Breast epithelium (tissue), 4 donors: ENCODE measurements around the gene RHCG. TPM values are rescaled to one million over a fixed set of nuclear protein-coding genes. Genes with fewer than 3 reads are reported as not detected.

Experiments
- DNase-seq, 2 donors: peaks; one replicate each; pipeline ENCODE4 v3.0.0-alpha.2; 2019; ENCODE audit warnings: low spot score in 2 of 2
- H3K27ac ChIP-seq, 2 donors: fragments of 200-600 bp; sonication (generic) in 1 of 2; one replicate each; pipeline ENCODE4 v1.5.1; 2016 to 2019; ENCODE audit warnings: mild to moderate bottlenecking in 1 of 2
- H3K27me3 ChIP-seq, 2 donors: fragments of 200-600 bp; sonication (generic) in 1 of 2; one replicate each; pipeline versions ENCODE4 v1.5.1 to v1.6.0; 2017 to 2019; ENCODE audit warnings: control low read depth in 1 of 2, mild to moderate bottlenecking in 1 of 2
- H3K36me3 ChIP-seq: fragments of 200-600 bp; one replicate; pipeline ENCODE4 v1.5.1; 2019
- H3K4me1 ChIP-seq, 2 donors: fragments of 200-600 bp; sonication (generic); one replicate each; pipeline ENCODE4 v1.5.1; 2016 to 2019; ENCODE audit warnings: control low read depth in 1 of 2
- H3K4me3 ChIP-seq, 3 donors: fragments of 200-600 bp; sonication (generic); 1 replicate in 2 of 3; 2 replicates in 1 of 3; pipeline ENCODE4 v1.5.1; 2016 to 2019; ENCODE audit warnings: mild to moderate bottlenecking in 3 of 3, moderate library complexity in 2 of 3
- H3K9me3 ChIP-seq, 2 donors: fragments of 200-600 bp; sonication (generic) in 1 of 2; one replicate each; pipeline ENCODE4 v1.5.1; 2016 to 2019; ENCODE audit warnings: control low read depth in 1 of 2
- POLR2A ChIP-seq: fragments of 450-650 bp; IDR thresholded peaks from one replicate; pipeline ENCODE4 v1.6.1; 2016; ENCODE audit warnings: antibody characterized with exemption, mild to moderate bottlenecking, moderate library complexity
- POLR2AphosphoS5 ChIP-seq, 3 donors: sonication (generic); formaldehyde crosslinking; IDR thresholded peaks; one replicate each; pipeline ENCODE4 v1.6.1; 2017; ENCODE audit warnings: antibody characterized with exemption in 3 of 3
- intact Hi-C: fragments of 100-400 bp; cut with DNase I; formaldehyde crosslinking; loops from one replicate; pipeline ENCODE4 v1.15.1; 2023; ENCODE audit warnings: low total_unique reads
- total RNA-seq, 3 donors: library from RNA; depleted of rRNA; stranded (reverse); fragments of >200 nt; gene quantifications; one replicate each; pipeline ENCODE4 v1.1.0, GENCODE V29; 2016
- TF ChIP-seq, protein P1 (sequence below), 3 donors: fragments of 450-650 bp; IDR thresholded peaks; one replicate each; pipeline ENCODE4 v1.5.1; 2016 to 2017; ENCODE audit warnings: antibody characterized with exemption in 3 of 3, mild to moderate bottlenecking in 3 of 3, moderate library complexity in 3 of 3

The RHCG gene
- total RNA-seq, 3 donors from 2014 or later: 0.16 to 1.5 (median 0.66) TPM

DNA sequence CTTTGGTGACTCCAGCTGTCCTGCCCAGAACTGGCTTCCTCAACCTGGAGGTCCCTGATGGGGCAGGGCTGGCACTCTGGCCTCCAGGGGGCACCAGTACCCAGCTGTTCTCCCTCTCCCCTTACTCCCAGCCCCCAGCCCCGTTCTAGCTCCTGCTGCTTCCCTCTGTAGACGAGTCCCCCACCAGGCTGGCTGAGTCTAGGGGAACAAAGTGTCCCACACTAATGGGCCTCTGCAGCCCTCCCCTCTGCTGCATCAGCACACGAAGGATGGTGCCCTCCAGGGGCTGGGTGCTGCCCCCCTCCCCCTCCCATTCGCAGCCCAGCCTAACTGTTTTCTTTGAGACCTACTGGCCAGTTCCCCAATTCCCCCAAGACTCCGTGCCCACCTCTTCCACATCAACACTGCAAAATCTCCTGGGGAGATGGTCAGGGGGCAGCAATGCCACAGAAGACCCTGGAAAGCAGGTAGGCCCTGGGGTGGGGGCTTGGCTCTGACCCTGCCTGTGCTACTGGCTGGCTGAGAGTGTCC, 4.2 kb downstream of the RHCG start:
- Histone ChIP-seq H3K27me3 (peaks cover 0 to 48% of the 10 kb centered on the region in 2 donors), H3K4me1 (no peaks in the 10 kb centered on the region), H3K36me3 (no peaks in the 10 kb centered on the region), H3K9me3 (no peaks in the 10 kb centered on the region), H3K27ac (no peak overlapping the region), H3K4me3 (no peak overlapping the region)
- no peak for DNase-seq
- intact Hi-C loops: no loop called here
- TF ChIP-seq POLR2AphosphoS5 (IDR thresholded peaks at IDR 0.05): no peak
- no peak for TF ChIP-seq POLR2A
- TF ChIP-seq, protein P1, sequence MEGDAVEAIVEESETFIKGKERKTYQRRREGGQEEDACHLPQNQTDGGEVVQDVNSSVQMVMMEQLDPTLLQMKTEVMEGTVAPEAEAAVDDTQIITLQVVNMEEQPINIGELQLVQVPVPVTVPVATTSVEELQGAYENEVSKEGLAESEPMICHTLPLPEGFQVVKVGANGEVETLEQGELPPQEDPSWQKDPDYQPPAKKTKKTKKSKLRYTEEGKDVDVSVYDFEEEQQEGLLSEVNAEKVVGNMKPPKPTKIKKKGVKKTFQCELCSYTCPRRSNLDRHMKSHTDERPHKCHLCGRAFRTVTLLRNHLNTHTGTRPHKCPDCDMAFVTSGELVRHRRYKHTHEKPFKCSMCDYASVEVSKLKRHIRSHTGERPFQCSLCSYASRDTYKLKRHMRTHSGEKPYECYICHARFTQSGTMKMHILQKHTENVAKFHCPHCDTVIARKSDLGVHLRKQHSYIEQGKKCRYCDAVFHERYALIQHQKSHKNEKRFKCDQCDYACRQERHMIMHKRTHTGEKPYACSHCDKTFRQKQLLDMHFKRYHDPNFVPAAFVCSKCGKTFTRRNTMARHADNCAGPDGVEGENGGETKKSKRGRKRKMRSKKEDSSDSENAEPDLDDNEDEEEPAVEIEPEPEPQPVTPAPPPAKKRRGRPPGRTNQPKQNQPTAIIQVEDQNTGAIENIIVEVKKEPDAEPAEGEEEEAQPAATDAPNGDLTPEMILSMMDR (IDR thresholded peaks at IDR 0.05): no peak

DNA sequence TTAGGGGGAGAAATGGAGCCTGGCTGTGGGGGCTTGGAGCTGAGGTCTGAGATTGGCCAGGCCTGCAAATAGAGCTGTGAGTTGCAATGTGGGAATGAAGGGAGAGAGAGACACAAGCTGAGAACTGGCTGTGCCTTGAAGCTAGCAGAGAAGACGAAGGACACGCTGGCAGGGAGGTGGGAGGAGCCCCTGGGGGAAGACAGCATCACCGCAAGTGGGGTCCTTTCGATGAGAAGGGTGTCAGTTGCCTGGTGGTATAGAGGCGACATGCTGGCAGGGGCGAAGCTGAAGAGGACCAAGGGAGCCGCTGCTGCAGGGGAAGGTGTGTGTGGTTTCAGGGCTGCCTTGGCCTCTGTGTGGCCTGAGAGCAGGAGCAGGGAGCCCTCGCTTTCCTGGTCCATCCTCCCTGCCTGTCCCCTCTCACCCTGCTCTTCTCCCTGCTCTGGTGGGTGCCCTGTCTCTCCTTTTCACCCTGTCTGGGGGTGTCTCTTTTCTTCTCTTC, 5.5 kb downstream of the RHCG start:
- H3K4me1 ChIP-seq: no peaks in the 10 kb centered on the region
- H3K27ac ChIP-seq: no peak overlapping the region
- H3K4me3 ChIP-seq: no peak overlapping the region
- no peaks in the 10 kb centered on the region for H3K36me3 ChIP-seq
- intact Hi-C loops: no loop called here
- no peaks in the 10 kb centered on the region for H3K9me3 ChIP-seq
- DNase-seq: no peak
- TF ChIP-seq POLR2A: no peak
- TF ChIP-seq, protein P1 (IDR thresholded peaks at IDR 0.05): no peak
- no peak for TF ChIP-seq POLR2AphosphoS5 (IDR thresholded peaks at IDR 0.05)
- peaks cover 0 to 47% of the 10 kb centered on the region in 2 donors for H3K27me3 ChIP-seq

DNA sequence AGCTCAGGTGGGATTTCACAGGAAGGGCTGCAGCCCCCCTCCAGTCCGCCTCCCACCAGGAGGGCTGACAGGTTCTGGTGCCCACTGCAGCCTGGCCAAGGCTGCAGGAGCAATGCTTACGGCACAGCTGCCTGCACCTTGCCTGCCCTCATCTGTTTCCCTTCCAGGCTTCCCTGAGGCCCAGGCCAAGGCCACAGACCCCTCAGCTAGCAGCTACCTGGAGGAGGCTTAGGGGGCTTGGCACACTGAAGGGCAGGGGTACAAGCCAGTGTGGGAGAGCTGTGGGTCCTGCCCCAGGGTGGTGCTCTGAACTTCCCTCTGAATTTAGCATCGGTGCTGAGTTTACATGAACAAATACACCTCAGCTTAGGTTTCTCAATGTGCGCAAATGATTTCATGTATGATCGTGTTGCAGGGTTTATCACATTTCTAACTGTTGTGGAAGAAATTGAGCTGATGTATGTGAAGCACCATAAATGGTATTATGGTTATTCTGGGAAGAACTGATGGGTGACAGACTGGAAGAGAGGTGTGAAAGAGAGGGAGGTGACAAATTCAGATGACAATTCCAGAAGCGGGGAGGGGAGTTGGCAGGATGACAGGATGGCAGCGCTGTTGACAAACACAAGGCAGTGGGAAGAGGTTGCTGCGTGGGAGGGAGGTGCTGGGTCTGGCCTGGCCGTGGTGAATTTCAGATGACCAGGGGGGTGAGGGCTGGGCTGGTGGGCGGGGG, 6.1 kb downstream of the RHCG start:
- Histone ChIP-seq H3K4me3 (no peak overlapping the region), H3K36me3 (no peaks in the 10 kb centered on the region), H3K27ac (no peak overlapping the region), H3K9me3 (no peaks in the 10 kb centered on the region), H3K4me1 (no peaks in the 10 kb centered on the region), H3K27me3 (peaks cover 0 to 41% of the 10 kb centered on the region in 2 donors)
- TF ChIP-seq POLR2A (no peak), POLR2AphosphoS5 (IDR thresholded peaks at IDR 0.05) (no peak)
- TF ChIP-seq, protein P1 (IDR thresholded peaks at IDR 0.05): no peak
- intact Hi-C loops: no loop called here
- no peak for DNase-seq

DNA sequence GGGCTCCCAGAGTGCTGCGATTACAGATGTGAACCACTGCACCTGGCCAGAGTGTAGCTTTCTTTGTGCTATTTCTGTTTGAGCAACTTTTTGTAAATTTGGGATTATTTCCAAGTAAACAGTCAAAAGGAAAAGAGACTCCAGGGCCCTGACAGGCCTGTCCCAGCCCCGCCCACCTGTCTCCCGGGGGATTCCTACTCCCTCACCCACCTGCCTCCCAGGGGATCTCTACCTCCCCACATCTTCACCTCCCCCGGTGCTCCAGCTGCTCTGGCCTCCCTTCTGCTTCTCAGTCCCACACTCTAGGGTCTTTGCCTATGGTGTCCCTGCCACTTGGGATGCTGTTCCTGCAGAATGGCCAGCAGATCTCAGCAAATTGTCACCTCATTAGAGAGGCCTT, 7.0 kb downstream of the RHCG start:
- intact Hi-C loops: no loop called here
- H3K27ac ChIP-seq: no peak overlapping the region
- no peak overlapping the region for H3K4me3 ChIP-seq
- DNase-seq: no peak
- H3K36me3 ChIP-seq: no peaks in the 10 kb centered on the region
- H3K4me1 ChIP-seq: no peaks in the 10 kb centered on the region
- no peaks in the 10 kb centered on the region for H3K9me3 ChIP-seq
- peaks cover 0 to 34% of the 10 kb centered on the region in 2 donors for H3K27me3 ChIP-seq
- TF ChIP-seq, protein P1 (IDR thresholded peaks at IDR 0.05): no peak
- no peak for TF ChIP-seq POLR2AphosphoS5 (IDR thresholded peaks at IDR 0.05)
- TF ChIP-seq POLR2A: no peak

DNA sequence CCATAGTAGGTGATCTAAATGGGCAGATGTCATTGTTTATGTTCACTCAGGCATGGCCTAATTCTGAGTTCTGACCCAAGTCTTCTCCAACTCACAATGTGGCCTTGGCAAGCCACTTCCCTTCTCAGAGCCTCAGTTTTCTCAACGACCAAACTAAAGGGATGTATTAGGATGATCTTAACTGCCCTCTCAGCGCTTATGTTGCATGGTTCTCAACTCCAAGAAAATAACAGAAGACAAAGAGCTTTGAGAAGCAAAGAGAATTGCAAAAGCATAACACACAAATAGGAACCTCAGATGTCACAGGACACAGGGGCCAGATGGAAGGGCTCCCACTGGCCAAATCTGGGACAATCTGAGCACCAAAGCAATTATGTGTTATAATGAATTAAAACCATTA, 8.6 kb downstream of the RHCG start:
- TF ChIP-seq POLR2A (no peak), POLR2AphosphoS5 (IDR thresholded peaks at IDR 0.05) (no peak)
- TF ChIP-seq, protein P1 (IDR thresholded peaks at IDR 0.05): no peak
- H3K27ac ChIP-seq: no peak overlapping the region
- H3K36me3 ChIP-seq: no peaks in the 10 kb centered on the region
- no peak for DNase-seq
- H3K4me3 ChIP-seq: no peak overlapping the region
- no peaks in the 10 kb centered on the region for H3K9me3 ChIP-seq
- peaks cover 0 to 18% of the 10 kb centered on the region in 2 donors for H3K27me3 ChIP-seq
- intact Hi-C loops: no loop called here
- no peaks in the 10 kb centered on the region for H3K4me1 ChIP-seq
